HL-60 (cell line): ENCODE measurements around the gene PTPRG.

Experiments used
- CTCF ChIP-seq: IDR thresholded peaks from one replicate; pipeline ENCODE4 v1.5.1; 2011; ENCODE audit warnings: low read length, control low read depth, inconsistent platforms; ENCODE audit not compliant: insufficient read depth
- GABPA ChIP-seq: IDR thresholded peaks from 2 replicates; pipeline ENCODE4 v1.6.1; 2012; ENCODE audit warnings: low read depth
- POLR2AphosphoS5 ChIP-seq: IDR thresholded peaks from 2 replicates; pipeline ENCODE4 v1.6.1; 2012; ENCODE audit warnings: low read depth
- SPI1 ChIP-seq: IDR thresholded peaks from 2 replicates; pipeline ENCODE4 v1.6.1; 2012; ENCODE audit warnings: low read depth, mild to moderate bottlenecking, borderline replicate concordance
- TF ChIP-seq, protein P1 (sequence below): IDR thresholded peaks from 2 replicates; pipeline ENCODE4 v1.6.1; 2012; ENCODE audit warnings: low read depth; ENCODE audit not compliant: insufficient replicate concordance

GRCh38 chr3:61625429-61625828 is 64.1 kb downstream of the PTPRG start:
- TF ChIP-seq CTCF (no peak), POLR2AphosphoS5 (no peak), GABPA (no peak), SPI1 (no peak)
- TF ChIP-seq, protein P1, sequence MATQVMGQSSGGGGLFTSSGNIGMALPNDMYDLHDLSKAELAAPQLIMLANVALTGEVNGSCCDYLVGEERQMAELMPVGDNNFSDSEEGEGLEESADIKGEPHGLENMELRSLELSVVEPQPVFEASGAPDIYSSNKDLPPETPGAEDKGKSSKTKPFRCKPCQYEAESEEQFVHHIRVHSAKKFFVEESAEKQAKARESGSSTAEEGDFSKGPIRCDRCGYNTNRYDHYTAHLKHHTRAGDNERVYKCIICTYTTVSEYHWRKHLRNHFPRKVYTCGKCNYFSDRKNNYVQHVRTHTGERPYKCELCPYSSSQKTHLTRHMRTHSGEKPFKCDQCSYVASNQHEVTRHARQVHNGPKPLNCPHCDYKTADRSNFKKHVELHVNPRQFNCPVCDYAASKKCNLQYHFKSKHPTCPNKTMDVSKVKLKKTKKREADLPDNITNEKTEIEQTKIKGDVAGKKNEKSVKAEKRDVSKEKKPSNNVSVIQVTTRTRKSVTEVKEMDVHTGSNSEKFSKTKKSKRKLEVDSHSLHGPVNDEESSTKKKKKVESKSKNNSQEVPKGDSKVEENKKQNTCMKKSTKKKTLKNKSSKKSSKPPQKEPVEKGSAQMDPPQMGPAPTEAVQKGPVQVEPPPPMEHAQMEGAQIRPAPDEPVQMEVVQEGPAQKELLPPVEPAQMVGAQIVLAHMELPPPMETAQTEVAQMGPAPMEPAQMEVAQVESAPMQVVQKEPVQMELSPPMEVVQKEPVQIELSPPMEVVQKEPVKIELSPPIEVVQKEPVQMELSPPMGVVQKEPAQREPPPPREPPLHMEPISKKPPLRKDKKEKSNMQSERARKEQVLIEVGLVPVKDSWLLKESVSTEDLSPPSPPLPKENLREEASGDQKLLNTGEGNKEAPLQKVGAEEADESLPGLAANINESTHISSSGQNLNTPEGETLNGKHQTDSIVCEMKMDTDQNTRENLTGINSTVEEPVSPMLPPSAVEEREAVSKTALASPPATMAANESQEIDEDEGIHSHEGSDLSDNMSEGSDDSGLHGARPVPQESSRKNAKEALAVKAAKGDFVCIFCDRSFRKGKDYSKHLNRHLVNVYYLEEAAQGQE, result no peak
